Ramos (cell line): ENCODE data around the gene CAMK2B.
"Not testable (repeated sequence)": the region's sequence is repeated elsewhere in the genome, so short reads cannot be mapped to it uniquely, and the experiment has no call there.

Source experiments
- in situ Hi-C: fragments of 300-500 bp; cut with MboI; formaldehyde crosslinking; loops from one replicate; pipeline ENCODE4 v1.14.3; 2022; ENCODE audit warnings: low sequenced_read_pairs; ENCODE audit not compliant: unreplicated experiment

CAMK2B gene

GRCh38 chr7:44184873-44185446 is 140.4 kb downstream of the CAMK2B start:
- in situ Hi-C loops = no loop called here

DNA sequence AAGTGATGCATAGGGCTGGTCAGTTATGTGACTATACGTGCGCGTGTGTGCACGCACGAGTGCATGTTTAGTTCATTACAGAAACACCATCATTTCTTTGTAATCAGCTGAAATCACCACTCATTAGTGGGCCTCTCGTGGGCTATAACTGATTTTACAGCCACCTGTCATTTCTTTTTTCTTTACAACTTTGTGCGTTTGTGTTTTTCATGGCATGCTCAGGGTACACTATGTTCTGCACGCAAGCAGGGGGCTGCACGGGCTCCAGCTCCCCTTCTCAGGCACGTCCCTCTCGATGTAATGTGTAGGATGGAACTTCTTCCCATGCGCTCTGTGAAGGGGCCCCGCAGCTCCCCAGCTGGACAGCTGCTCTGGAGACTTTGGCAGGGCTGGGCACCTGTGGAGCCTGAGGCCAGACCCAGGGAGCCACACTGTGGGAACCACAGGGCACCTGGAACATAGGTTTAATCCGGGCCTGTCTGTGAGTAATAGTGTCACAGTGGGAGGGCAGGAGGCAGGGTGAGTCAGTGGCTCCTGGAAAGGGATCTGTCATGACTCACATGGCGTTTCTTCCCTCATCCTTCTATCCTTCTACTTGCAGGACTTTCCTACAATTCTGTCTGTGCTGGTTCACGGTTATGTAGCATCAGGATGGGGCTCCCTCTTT is 141.1 kb downstream of the CAMK2B start:
- in situ Hi-C loops = no loop called here

DNA sequence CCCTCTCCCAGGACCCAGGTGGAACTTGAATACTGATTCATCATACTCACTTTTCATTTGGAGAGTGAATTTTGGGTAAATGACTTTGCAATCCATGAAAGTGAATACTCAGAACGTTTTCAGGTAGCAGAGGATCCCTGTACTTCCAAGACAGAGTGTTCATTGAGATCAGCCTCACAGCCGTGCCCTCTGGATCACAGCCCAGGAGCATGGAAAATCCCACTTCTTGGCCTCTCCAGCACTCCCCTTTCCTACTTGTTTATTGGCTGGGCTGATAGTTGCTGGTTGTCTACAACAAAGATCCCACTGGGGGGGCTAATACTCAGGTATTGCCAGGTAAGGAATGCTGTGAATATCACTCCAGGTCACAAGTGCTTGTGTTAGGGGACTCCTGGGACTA is 142.0 kb downstream of the CAMK2B start:
- in situ Hi-C loops = no loop called here

DNA sequence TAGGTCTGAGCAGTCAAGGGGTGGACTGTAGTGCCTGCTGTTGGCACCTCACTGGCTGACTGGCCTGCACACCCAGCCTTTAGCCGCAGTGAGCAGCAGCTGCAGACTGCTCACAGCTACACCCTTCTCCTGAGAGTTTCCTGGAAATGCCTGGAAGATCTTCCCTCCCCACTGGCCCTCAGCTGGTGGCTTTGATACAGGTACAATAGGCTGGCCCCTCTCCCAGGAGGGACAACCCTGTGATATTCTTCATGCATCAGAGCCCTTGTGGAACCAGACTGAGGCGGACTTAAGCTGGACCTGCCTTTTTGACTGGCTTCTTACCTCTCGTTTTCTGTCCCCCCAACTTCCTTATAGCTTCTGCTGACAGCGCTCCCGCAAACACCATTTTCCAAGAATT is 142.6 kb downstream of the CAMK2B start:
- in situ Hi-C loops = no loop called here

- in situ Hi-C loops = no loop called here
Observed at GRCh38 chr7:44180631-44181030, 144.8 kb downstream of the CAMK2B start.

- in situ Hi-C loops = no loop called here
Observed at GRCh38 chr7:44177570-44178131, 147.7 kb downstream of the CAMK2B start.

DNA sequence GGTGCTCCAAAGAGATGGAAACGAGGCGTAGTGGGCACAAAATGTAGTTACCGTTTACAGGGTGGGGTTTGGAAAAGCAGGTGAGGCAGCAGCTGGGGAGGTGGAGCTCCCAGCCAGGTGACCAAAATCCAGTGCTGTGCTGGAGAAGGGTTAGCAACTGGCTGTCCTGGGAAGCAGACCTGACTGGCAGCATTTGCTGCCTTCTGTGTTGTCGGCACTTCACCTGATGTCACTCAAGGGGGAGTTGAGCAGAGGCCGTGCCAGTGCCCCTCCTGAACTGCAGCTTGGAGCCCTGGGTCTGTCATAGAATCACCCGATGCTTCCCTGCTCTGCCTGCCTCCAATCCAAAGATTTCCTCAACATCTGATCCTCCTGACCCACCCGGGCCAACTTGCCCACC is 148.9 kb downstream of the CAMK2B start:
- in situ Hi-C loops = no loop called here

DNA sequence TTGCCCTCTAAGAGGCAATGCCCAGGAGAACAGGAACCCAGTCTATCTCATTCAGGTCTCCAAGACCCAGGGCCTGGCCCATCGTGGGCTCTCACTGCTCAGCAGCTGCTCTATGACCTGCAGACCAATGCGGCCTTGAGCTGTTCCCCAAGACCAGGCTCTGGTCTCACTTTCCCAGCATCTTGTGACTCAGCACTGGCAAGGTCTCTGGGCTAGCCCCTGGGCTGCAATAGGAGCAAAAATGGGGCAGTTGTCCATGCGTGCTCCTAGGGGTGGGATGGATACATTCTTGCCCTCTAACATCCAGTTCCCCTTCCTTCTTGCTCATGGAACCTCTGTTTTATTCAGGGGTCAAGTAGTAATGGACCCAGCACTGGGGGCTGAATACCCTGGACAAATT is 149.7 kb downstream of the CAMK2B start:
- in situ Hi-C loops = no loop called here

DNA sequence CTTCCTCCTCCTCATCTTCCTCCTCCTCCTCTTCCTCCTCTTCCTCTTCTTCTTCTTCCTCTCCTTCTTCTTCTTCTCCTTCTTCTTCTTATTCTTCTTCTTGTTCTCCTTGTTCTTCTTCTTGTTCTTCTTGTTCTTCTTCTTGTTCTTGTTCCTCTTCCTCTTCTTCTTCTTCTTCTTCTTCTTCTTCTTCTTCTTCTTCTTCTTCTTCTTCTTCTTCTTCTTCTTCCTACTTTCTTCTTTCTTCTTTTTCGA is 150.8 kb downstream of the CAMK2B start:
- in situ Hi-C loops = not testable (repeated sequence)

DNA sequence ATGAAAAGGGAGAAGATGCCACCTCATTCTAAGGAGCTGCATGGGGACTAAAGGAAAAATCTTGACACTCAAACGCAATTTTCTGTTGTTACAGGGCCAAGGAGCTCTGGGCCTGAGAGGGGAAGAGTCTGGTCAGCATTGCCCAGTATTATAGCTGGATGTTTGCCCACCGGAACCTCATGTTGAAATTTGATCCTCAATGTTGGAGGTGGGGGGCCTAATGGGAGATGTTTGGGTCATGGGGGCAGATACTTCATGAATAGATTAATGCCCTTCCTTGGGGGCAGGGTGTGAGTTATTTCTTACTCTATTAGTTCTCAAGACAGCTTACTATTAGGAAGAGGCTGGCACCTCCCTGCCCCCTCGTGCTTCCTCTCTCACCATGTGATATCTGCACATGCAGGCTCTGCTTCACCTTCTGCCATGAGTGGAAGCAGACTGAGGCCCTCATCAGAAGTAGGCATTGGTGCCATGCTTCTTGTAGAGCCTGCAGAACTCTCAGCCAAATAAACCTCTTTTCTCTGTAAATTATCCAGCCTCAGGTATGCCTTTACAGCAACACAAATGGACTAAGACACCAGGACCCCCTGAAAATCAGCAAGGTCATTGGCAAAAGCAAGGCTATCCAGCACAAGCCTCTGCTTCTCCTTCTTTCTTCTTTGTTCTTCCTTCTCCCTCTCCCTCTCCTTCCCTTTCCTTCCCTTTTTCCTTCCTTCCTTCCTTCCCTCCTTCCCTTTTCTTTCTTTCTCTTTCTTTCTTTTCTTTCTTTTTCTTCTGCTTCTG is 151.3 kb downstream of the CAMK2B start:
- in situ Hi-C loops = no loop called here

DNA sequence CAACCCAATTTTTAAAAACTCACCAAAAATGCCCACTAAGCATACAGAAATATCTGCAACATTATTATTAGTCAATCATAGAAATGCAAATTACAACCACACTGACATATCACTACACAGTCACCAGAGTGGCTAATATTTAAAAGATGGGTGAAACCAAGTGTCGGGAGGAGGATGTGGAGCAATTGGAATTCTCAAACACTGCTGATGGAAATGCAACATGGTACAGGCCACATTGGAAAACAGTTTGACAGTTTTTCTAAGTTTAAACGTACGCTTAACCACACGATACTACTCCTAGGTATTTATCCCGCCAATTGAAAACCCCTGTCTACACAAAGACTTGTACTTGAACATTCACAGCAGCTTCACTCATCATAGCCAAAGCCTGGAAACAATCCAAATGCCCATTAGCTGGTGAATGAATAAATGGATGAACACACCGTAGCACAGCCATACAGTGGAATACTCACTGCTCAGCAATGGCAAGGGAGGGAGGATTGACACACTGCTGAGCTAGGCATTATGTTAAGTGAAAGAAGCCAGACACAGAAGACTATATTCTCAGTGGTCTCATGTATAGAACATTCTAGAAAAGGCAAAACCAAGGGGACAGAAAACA is 152.5 kb downstream of the CAMK2B start:
- in situ Hi-C loops = no loop called here

- in situ Hi-C loops = no loop called here
Observed at GRCh38 chr7:44172352-44172751, 153.0 kb downstream of the CAMK2B start.

DNA sequence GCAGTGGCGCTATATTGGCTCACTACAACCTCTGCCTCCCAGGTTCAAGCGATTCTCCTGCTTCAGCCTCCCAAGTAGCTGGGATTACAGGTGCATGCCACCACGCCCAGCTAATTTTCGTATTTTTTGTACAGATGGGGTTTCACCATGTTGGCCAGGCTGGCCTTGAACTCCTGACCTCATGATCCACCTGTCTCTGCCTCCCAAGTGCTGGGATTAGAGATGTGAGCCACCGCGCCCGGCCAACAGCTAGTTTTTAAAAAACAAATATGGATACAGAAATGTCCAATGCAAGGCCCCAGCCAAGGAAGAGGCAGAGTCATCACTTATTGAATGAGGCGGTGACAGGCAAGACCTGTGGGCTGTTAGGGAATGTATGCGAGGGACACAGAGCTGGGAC is 153.5 kb downstream of the CAMK2B start:
- in situ Hi-C loops = not testable (repeated sequence)

DNA sequence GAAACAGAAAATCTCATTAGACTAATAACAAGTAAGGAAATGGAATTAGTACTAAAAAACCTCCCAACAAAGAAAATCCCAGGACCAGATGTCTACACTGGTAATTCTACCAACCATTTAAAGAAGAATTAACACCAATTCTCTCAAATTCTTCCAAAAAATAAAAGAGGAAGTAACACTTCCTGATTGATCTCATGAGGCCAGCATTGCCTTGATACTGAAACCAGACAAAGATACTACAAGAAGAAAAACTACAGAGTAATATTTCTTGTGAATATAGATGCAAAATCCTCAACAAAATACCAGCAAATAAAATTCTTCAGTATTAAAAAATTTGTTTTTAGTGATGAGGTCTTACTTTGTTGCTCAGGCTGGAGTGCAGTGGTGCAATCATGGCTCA is 157.5 kb downstream of the CAMK2B start:
- in situ Hi-C loops = no loop called here
